ENCODE measurements around the gene SPDYE6. TPM values are rescaled to one million over a fixed set of nuclear protein-coding genes. Genes with fewer than 3 reads are reported as not detected.
"Not testable (repeated sequence)": the region's sequence is repeated elsewhere in the genome, so short reads cannot be mapped to it uniquely, and the experiment has no call there.

The SPDYE6 gene
- total RNA-seq = not detected in 2 replicates

DNA sequence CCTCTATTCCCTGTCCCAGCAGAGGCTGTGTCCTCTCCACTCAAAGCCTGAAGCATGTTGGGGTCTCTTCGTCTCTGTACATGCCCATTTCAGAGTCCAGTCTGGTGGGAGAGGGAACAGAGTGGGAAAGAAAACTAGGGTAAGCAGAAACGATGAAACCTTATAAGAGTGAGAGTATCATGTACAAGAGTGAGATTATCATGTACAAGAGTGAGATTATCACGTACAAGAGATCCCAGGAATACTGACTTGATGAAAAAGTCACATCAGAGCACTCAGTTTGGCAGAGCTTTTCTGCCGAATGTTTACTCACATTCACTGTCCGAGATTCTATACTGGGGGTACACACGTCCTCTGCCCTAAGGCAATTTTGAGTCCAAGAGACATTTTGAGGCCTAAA is at the start of gene SPDYE6:
Gene SPDYE6 (minus strand): TSS at position 101 of the 400 bp plus-strand sequence. CDS start 421 bp downstream, outside the sequence.
- DNase-seq (ENCODE audit: low read depth); H3K4me3 ChIP-seq (ENCODE audit: low read depth, low read length); H3K27me3 ChIP-seq (ENCODE audit: control insufficient read depth, insufficient read depth, low read length); H3K36me3 ChIP-seq (ENCODE audit: control insufficient read depth, insufficient read depth, low read length): not testable (repeated sequence)

GRCh38 chr7:102404862-102405188 is 48.6 kb upstream of the SPDYE6 start:
- H3K4me3 ChIP-seq (ENCODE audit: low read depth, low read length); H3K27me3 ChIP-seq (ENCODE audit: control insufficient read depth, insufficient read depth, low read length); H3K36me3 ChIP-seq (ENCODE audit: control insufficient read depth, insufficient read depth, low read length); DNase-seq (ENCODE audit: low read depth): not testable (repeated sequence)

DNA sequence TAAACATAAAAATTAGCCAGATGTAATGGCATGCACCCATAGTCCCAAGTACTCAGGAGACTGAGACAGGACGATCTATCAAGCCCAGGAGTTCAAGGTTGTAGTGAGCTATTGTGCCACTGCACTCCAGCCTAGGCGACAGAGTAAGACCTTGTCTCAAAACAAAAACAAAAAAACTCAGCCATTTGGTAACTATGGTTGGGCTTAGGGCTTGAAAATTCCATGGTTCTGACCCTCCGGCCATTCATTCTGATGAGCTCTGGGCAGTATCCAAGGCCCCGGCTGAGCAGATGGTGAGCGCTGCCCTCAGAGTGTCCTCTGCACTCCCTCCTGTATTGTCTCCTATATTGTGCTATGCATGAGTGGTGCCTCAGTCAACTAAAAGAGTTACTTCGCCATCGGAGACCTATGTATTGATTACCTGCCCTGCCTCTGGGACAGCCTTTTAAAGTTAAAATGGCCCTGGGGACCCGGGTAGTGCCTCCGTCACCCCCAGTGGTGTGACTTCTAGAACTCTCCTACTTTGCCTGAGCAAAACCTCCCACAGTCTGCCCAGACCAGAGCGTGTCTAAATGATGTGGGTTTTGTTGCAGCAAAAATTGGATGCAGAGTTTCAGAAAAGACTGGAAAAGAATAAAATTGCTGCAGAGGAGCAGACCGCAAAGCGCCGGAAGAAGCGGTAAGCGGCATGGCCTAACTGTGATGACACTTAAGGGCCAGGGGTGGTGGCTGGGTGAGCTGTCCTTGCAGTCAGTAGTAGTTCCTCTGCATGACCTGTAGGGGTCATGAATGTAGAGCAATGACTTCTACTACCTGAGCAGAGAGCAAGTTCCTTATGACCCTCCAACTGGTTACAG is 48.0 kb upstream of the SPDYE6 start:
- peak; percentile 72 for TF ChIP-seq CTCF (IDR thresholded peaks at IDR 0.05; ENCODE audit: insufficient read depth, low read length, poor library complexity, severe bottlenecking)
- Histone ChIP-seq H3K36me3 (ENCODE audit: control insufficient read depth, insufficient read depth, low read length) (peaks cover 4% of the 10 kb centered on the region), H3K27me3 (ENCODE audit: control insufficient read depth, insufficient read depth, low read length) (no peaks in the 10 kb centered on the region), H3K4me3 (ENCODE audit: low read depth, low read length) (no peak overlapping the region)
- DNase-seq (ENCODE audit: low read depth) = peak; percentile 45

DNA sequence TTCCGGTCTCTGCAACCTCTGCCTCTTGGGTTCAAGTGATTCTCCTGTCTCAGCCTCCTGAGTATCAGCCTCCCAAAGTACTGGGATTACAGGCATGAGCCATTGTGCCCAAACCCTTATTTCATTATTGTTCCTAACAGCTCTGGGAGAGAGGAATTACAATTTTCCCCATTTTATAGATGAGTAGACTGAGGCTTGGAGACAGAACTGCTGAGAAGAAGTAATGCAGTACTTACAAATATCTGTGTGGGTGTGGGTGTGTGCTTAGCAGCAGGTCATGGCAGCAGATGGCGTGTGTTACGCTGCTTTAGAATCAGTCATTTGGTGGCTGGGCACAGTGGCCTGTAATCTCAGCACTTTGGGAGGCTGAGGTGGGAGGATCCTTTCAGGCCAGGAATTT is 47.3 kb upstream of the SPDYE6 start:
- no peak for DNase-seq (ENCODE audit: low read depth)
- Histone ChIP-seq H3K27me3 (ENCODE audit: control insufficient read depth, insufficient read depth, low read length) (no peaks in the 10 kb centered on the region), H3K4me3 (ENCODE audit: low read depth, low read length) (no peak overlapping the region), H3K36me3 (ENCODE audit: control insufficient read depth, insufficient read depth, low read length) (peaks cover 4% of the 10 kb centered on the region)
- no peak for TF ChIP-seq CTCF (IDR thresholded peaks at IDR 0.05; ENCODE audit: insufficient read depth, low read length, poor library complexity, severe bottlenecking)

DNA sequence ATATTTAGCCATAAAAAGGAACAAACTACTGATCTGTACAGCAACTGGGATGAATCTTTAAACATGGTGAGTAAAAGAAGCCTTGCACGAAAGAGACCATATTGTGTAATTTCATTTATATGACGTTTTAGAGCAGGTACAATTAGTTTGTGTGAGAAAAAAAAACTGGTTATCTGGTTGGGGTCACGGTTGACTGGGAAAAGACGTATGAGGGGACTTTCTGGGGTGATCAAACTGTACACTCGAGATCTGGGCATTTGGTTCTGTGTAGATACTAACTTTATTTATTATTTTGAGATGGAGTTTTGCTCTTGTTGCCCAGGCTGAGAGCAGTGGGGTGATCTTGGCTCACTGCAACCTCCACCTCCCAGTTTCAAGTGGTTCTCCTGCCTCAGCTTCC is 44.1 kb upstream of the SPDYE6 start:
- TF ChIP-seq CTCF (IDR thresholded peaks at IDR 0.05; ENCODE audit: insufficient read depth, low read length, poor library complexity, severe bottlenecking) = no peak
- Histone ChIP-seq H3K4me3 (ENCODE audit: low read depth, low read length) (no peak overlapping the region), H3K27me3 (ENCODE audit: control insufficient read depth, insufficient read depth, low read length) (no peaks in the 10 kb centered on the region), H3K36me3 (ENCODE audit: control insufficient read depth, insufficient read depth, low read length) (peaks cover 2% of the 10 kb centered on the region)
- DNase-seq (ENCODE audit: low read depth) = no peak

- Histone ChIP-seq H3K36me3 (ENCODE audit: control insufficient read depth, insufficient read depth, low read length) (no peaks in the 10 kb centered on the region), H3K27me3 (ENCODE audit: control insufficient read depth, insufficient read depth, low read length) (no peaks in the 10 kb centered on the region), H3K4me3 (ENCODE audit: low read depth, low read length) (no peak overlapping the region)
- TF ChIP-seq CTCF (IDR thresholded peaks at IDR 0.05; ENCODE audit: insufficient read depth, low read length, poor library complexity, severe bottlenecking) = no peak
- DNase-seq (ENCODE audit: low read depth) = no peak
Measured at GRCh38 chr7:102398543-102398942, 42.3 kb upstream of the SPDYE6 start.

DNA sequence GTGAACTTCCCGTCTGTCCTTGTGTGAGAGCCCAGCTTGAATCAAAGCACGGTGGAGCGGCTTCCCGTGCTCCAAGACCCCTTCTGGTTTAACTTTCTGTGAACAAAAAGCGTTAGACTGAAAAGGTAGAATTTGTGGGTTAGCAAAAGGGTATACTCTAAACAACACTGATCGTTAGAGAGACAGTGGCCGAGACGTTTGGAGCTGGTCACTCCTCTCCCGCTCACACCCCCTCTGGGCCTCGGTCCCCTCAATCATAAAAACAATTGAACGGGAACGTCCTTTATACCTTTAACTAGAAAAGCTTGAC is 40.4 kb upstream of the SPDYE6 start:
- no peak for DNase-seq (ENCODE audit: low read depth)
- Histone ChIP-seq H3K36me3 (ENCODE audit: control insufficient read depth, insufficient read depth, low read length) (no peaks in the 10 kb centered on the region), H3K4me3 (ENCODE audit: low read depth, low read length) (peak overlapping the region; percentile 82), H3K27me3 (ENCODE audit: control insufficient read depth, insufficient read depth, low read length) (no peaks in the 10 kb centered on the region)
- no peak for TF ChIP-seq CTCF (IDR thresholded peaks at IDR 0.05; ENCODE audit: insufficient read depth, low read length, poor library complexity, severe bottlenecking)

Measured in kidney epithelial cell (primary cell).